ENCODE results near the gene ATPAF1. TPM values are rescaled to one million over a fixed set of nuclear protein-coding genes. Genes with fewer than 3 reads are reported as not detected.
"Not testable (repeated sequence)": the region's sequence is repeated elsewhere in the genome, so short reads cannot be mapped to it uniquely, and the experiment has no call there.

The ATPAF1 gene
- total RNA-seq, 1 donor from 2014 or later, result 23.6 TPM

DNA sequence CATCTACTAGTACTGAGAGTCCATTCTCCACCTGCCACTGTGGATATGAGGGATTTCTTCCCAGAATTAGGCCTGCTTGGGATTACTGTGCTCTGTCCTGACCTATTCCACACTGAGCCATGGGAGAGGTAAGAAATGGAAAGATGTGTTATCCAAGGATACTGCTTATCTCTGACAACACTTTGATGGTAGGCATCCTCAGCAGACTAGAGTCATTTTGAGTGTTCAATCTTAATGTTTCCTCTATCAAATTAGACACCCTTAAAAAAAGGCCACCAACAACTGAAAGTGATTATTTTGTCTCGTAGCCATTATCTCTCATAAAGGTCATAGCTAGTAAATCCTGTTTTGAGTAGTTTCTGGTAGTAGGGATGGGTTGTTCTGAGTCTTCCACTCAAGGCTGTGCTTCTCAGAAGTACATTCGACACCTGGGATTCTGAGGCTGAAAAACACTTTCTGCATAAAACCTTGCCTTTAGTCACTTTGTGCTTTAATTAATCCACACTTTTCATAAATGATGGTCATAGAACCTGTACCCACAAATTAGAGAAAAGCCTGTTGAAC lies 8.8 kb downstream of the ATPAF1 start:
- H3K27ac ChIP-seq, result no peak overlapping the region
- H3K4me1 ChIP-seq, result no peaks in the 10 kb centered on the region
- TF ChIP-seq, protein P1, sequence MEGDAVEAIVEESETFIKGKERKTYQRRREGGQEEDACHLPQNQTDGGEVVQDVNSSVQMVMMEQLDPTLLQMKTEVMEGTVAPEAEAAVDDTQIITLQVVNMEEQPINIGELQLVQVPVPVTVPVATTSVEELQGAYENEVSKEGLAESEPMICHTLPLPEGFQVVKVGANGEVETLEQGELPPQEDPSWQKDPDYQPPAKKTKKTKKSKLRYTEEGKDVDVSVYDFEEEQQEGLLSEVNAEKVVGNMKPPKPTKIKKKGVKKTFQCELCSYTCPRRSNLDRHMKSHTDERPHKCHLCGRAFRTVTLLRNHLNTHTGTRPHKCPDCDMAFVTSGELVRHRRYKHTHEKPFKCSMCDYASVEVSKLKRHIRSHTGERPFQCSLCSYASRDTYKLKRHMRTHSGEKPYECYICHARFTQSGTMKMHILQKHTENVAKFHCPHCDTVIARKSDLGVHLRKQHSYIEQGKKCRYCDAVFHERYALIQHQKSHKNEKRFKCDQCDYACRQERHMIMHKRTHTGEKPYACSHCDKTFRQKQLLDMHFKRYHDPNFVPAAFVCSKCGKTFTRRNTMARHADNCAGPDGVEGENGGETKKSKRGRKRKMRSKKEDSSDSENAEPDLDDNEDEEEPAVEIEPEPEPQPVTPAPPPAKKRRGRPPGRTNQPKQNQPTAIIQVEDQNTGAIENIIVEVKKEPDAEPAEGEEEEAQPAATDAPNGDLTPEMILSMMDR (IDR thresholded peaks at IDR 0.05), result no peak
- no peaks in the 10 kb centered on the region for H3K27me3 ChIP-seq
- H3K36me3 ChIP-seq, result peaks cover 35 to 56% of the 10 kb centered on the region in 2 donors
- intact Hi-C loops (cut with DNase I), result no loop called here
- no peak for DNase-seq (ENCODE audit: low spot score in 2 of 2)
- H3K4me3 ChIP-seq, result no peak overlapping the region
- H3K9me3 ChIP-seq, result no peaks in the 10 kb centered on the region

DNA sequence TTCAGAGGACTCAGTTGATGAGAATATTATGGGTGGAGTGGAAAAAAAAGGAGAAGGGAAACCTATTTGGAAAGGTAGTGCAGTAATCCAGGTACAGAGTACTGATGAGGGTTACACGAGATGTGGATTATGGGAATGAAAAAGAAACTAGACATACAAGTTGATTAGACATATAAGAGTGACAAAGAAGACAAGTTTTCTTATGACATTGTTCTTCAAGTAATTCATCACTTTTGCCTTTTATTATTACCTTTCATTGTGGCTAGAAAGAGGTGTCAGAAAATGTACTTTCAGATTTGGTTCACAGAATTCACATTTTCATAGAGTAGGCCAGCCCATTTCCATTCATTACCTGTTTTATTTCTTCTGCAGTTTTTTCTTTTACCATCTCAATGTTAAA lies 10.4 kb downstream of the ATPAF1 start:
- Histone ChIP-seq H3K4me3 (no peak overlapping the region), H3K27ac (no peak overlapping the region), H3K36me3 (peaks cover 26 to 53% of the 10 kb centered on the region in 2 donors), H3K27me3 (no peaks in the 10 kb centered on the region), H3K4me1 (no peaks in the 10 kb centered on the region), H3K9me3 (no peaks in the 10 kb centered on the region)
- DNase-seq (ENCODE audit: low spot score in 2 of 2), result no peak
- intact Hi-C loops (cut with DNase I), result no loop called here
- TF ChIP-seq, protein P1 (IDR thresholded peaks at IDR 0.05), result no peak

- Histone ChIP-seq H3K4me1 (no peaks in the 10 kb centered on the region), H3K27me3 (no peaks in the 10 kb centered on the region), H3K27ac (no peak overlapping the region), H3K36me3 (peaks cover 32 to 64% of the 10 kb centered on the region in 2 donors), H3K4me3 (no peak overlapping the region), H3K9me3 (no peaks in the 10 kb centered on the region)
- DNase-seq (ENCODE audit: low spot score in 2 of 2), result no peak
- TF ChIP-seq, protein P1 (IDR thresholded peaks at IDR 0.05), result no peak
- intact Hi-C loops (cut with DNase I), result no loop called here
Observed at GRCh38 chr1:46656643-46657042, 11.5 kb downstream of the ATPAF1 start.

DNA sequence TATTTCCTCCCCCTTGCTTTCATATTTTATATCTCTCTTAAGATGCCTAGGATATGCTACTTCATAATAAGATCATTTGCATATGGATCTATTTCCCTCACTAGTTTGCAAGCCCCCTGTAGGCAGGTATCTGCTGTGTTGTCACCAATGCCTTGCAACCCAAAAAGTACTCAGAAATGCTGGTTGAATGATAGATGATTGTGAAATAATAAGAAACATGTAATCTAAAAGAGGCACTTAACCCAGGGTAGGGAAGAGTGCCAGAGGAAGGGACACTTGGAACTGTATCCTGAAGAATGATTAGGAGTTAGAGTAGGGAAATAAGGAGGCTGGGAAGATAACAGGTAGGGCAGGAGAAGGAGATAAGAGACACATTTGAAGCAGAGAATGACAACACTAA lies 12.3 kb downstream of the ATPAF1 start:
- DNase-seq (ENCODE audit: low spot score in 2 of 2), result no peak
- no peak overlapping the region for H3K27ac ChIP-seq
- H3K27me3 ChIP-seq, result no peaks in the 10 kb centered on the region
- H3K4me1 ChIP-seq, result no peaks in the 10 kb centered on the region
- TF ChIP-seq, protein P1 (IDR thresholded peaks at IDR 0.05), result no peak
- peaks cover 32 to 61% of the 10 kb centered on the region in 2 donors for H3K36me3 ChIP-seq
- H3K4me3 ChIP-seq, result no peak overlapping the region
- intact Hi-C loops (cut with DNase I), result no loop called here
- H3K9me3 ChIP-seq, result no peaks in the 10 kb centered on the region

- H3K4me3 ChIP-seq; H3K27me3 ChIP-seq; intact Hi-C loops (cut with DNase I); DNase-seq (ENCODE audit: low spot score in 2 of 2); H3K9me3 ChIP-seq; H3K4me1 ChIP-seq; H3K27ac ChIP-seq: not testable (repeated sequence)
- peaks cover 41 to 72% of the 10 kb centered on the region in 2 donors for H3K36me3 ChIP-seq
Observed at GRCh38 chr1:46654698-46655097, 13.5 kb downstream of the ATPAF1 start.

GRCh38 chr1:46654012-46654411 lies 14.2 kb downstream of the ATPAF1 start:
- Histone ChIP-seq H3K4me1 (no peaks in the 10 kb centered on the region), H3K9me3 (no peaks in the 10 kb centered on the region), H3K4me3 (no peak overlapping the region), H3K27ac (no peak overlapping the region), H3K27me3 (no peaks in the 10 kb centered on the region), H3K36me3 (peaks cover 46 to 72% of the 10 kb centered on the region in 2 donors)
- intact Hi-C loops (cut with DNase I), result no loop called here
- no peak for DNase-seq (ENCODE audit: low spot score in 2 of 2)
- TF ChIP-seq, protein P1 (IDR thresholded peaks at IDR 0.05), result no peak
